Adrenal gland (tissue), 12 donors: ENCODE data around the gene ITGA1. TPM values are rescaled to one million over a fixed set of nuclear protein-coding genes. Genes with fewer than 3 reads are reported as not detected.

Source experiments
- DNase-seq, 7 donors: peaks; one replicate each; pipeline ENCODE4 v3.0.0-alpha.2; 2019 to 2020
- H3K27ac ChIP-seq, 5 donors: fragments of 200-600 bp; sonication (generic) in 4 of 5; 1 replicate in 3 of 5; 2 replicates in 2 of 5; pipeline versions ENCODE4 v1.5.1 to v1.8.0; 2016 to 2020; ENCODE audit warnings: mild to moderate bottlenecking in 1 of 5
- H3K27me3 ChIP-seq: fragments of 200-600 bp; 2 replicates; pipeline ENCODE4 v1.8.0; 2021
- H3K36me3 ChIP-seq, 2 donors: fragments of 200-600 bp; replicated peaks in 1 of 2; 1 replicate in 1 of 2; 2 replicates in 1 of 2; pipeline versions ENCODE4 v1.5.1 to v1.8.0; 2018 to 2022
- H3K4me1 ChIP-seq, 2 donors: fragments of 200-600 bp; replicated peaks in 1 of 2; 1 replicate in 1 of 2; 2 replicates in 1 of 2; pipeline versions ENCODE4 v1.5.1 to v1.8.0; 2018 to 2021
- H3K4me3 ChIP-seq, 4 donors: fragments of 200-600 bp; sonication (generic) in 3 of 4; one replicate each; pipeline ENCODE4 v1.5.1; 2016 to 2018
- H3K9me3 ChIP-seq, 3 donors: fragments of 200-600 bp; sonication (generic) in 1 of 3; replicated peaks in 1 of 3; 1 replicate in 2 of 3; 2 replicates in 1 of 3; pipeline versions ENCODE4 v1.5.1 to v1.8.0; 2016 to 2021
- CTCF ChIP-seq, 6 experiments: fragments of 450-650 bp in 4 of 6; fragments of 200-600 bp in 2 of 6; sonication (generic) in 1 of 6; IDR thresholded peaks; 1 replicate in 5 of 6; 2 replicates in 1 of 6; pipeline versions ENCODE4 v1.5.1 to v1.8.0; 2016 to 2021; ENCODE audit warnings: antibody characterized with exemption in 6 of 6, mild to moderate bottlenecking in 2 of 6, moderate library complexity in 1 of 6
- POLR2A ChIP-seq, 2 donors: fragments of 450-650 bp; IDR thresholded peaks; one replicate each; pipeline ENCODE4 v1.6.1; 2017; ENCODE audit warnings: antibody characterized with exemption in 2 of 2, mild to moderate bottlenecking in 2 of 2, moderate library complexity in 1 of 2
- WGBS, 4 donors: extraction: QIAGEN DNeasy Blood & Tissue Kit in 2 of 4; methylation state at CpG; one replicate each; pipeline versions ENCODE4 v1.1.5 to v1.1.7; 2013 to 2017; 5-methylcytosine and 5-hydroxymethylcytosine counted together
- intact Hi-C, 2 donors: fragments of 100-400 bp; cut with DNase I; formaldehyde crosslinking; loops; one replicate each; pipeline versions ENCODE4 v1.14.1 to v1.15.0; 2022 to 2023
- polyA plus RNA-seq, 3 donors: library from polyadenylated mRNA; stranded (reverse); fragments of 200-250 nt in 2 of 3; fragments of 350-450 nt in 1 of 3; fragmentation: Illumina TruSeq in 1 of 3; extraction: RNeasy Lipid Tissue Mini Kit (QIAGEN cat#74804) in 1 of 3; gene quantifications; one replicate each; pipeline ENCODE4 v1.2.3, GENCODE V29; 2013 to 2014
- total RNA-seq, 9 donors: library from RNA; depleted of rRNA in 4 of 9; stranded (reverse); fragments of >200 nt in 4 of 9; fragments of 120-200 nt in 1 of 9; fragmentation: NEBNext Ultra II Directional in 1 of 9; extraction: Animal tissue kit (Norgen Biotek cat#: 25700) in 1 of 9; gene quantifications; one replicate each; pipeline versions ENCODE4 v1.1.0 to v1.2.4, GENCODE V29; 2013 to 2023
- donor health status: healthy with polysubstance abuse.
- donor health status: Bipolar disorder and iron deficiency.
- donor health status: DM: yes; HTN: yes; CAD: no.
- donor health status: DM: no; HTN: no; CAD: no.
- donor health status: DM: no; HTN: no; CAD: no.
- donor health status: DM: yes; HTN: yes; CAD: no.

Gene ITGA1
- total and polyA plus RNA-seq, 12 donors, result 30.0 to 371 (median 149) TPM

- intact Hi-C loops, result no loop called here
- WGBS, 4 donors, result 81 to 88% (median 83%) methylated on average over 2 of the region's 2 CpGs
Observed at GRCh38 chr5:52859628-52860027, 71.9 kb downstream of the ITGA1 start.

GRCh38 chr5:52861368-52861767 lies 73.7 kb downstream of the ITGA1 start:
- no peak overlapping the region for H3K27ac ChIP-seq
- DNase-seq, result no peak
- no peak for TF ChIP-seq POLR2A (IDR thresholded peaks at IDR 0.05)
- no peak for TF ChIP-seq CTCF (IDR thresholded peaks at IDR 0.05)
- peaks cover 0 to 14% of the 10 kb centered on the region in 2 donors for H3K36me3 ChIP-seq
- peaks cover 12 to 21% of the 10 kb centered on the region in 2 donors for H3K4me1 ChIP-seq
- 92 to 96% (median 93%) methylated on average over 5 of the region's 5 CpGs for WGBS, 4 donors
- H3K9me3 ChIP-seq, result no peaks in the 10 kb centered on the region
- no peaks in the 10 kb centered on the region for H3K27me3 ChIP-seq
- intact Hi-C loops, result no loop called here
- no peak overlapping the region for H3K4me3 ChIP-seq

More at GRCh38 chr5:52859628-52860027, 71.9 kb downstream of the ITGA1 start:
- no peak overlapping the region for H3K4me3 ChIP-seq
- H3K9me3 ChIP-seq, result no peaks in the 10 kb centered on the region
- TF ChIP-seq POLR2A (IDR thresholded peaks at IDR 0.05) (no peak), CTCF (IDR thresholded peaks at IDR 0.05) (no peak)
- no peak for DNase-seq
- H3K27me3 ChIP-seq, result no peaks in the 10 kb centered on the region
- H3K36me3 ChIP-seq, result peaks cover 0 to 8% of the 10 kb centered on the region in 2 donors
- H3K27ac ChIP-seq, result peak overlapping the region in 1 of 5 donors; percentile 13
- peaks cover 10 to 14% of the 10 kb centered on the region in 2 donors for H3K4me1 ChIP-seq

GRCh38 chr5:52863715-52864290 lies 76.1 kb downstream of the ITGA1 start:
- H3K27ac ChIP-seq, result peak overlapping the region in 4 of 5 donors; percentile 52 to 63 (median 56)
- H3K27me3 ChIP-seq, result no peaks in the 10 kb centered on the region
- no peak for TF ChIP-seq CTCF (IDR thresholded peaks at IDR 0.05)
- TF ChIP-seq POLR2A (IDR thresholded peaks at IDR 0.05), result no peak
- DNase-seq, result no peak
- intact Hi-C loops, result no loop called here
- H3K4me1 ChIP-seq, result peaks cover 12 to 26% of the 10 kb centered on the region in 2 donors
- H3K4me3 ChIP-seq, result no peak overlapping the region
- peaks cover 0 to 15% of the 10 kb centered on the region in 2 donors for H3K36me3 ChIP-seq
- H3K9me3 ChIP-seq, result no peaks in the 10 kb centered on the region
- WGBS, 4 donors, result 62 to 74% (median 71%) methylated on average over 2 of the region's 2 CpGs

- no peak for TF ChIP-seq POLR2A (IDR thresholded peaks at IDR 0.05)
- no peak for TF ChIP-seq CTCF (IDR thresholded peaks at IDR 0.05)
- peaks cover 12 to 26% of the 10 kb centered on the region in 2 donors for H3K4me1 ChIP-seq
- 2 to 8% (median 4%) methylated on average over 2 of the region's 2 CpGs for WGBS, 4 donors
- no peak overlapping the region for H3K4me3 ChIP-seq
- H3K9me3 ChIP-seq, result no peaks in the 10 kb centered on the region
- no peaks in the 10 kb centered on the region for H3K27me3 ChIP-seq
- H3K27ac ChIP-seq, result peak overlapping the region in 2 of 5 donors; percentile 56 to 63
- intact Hi-C loops, result no loop called here
- peaks cover 0 to 15% of the 10 kb centered on the region in 2 donors for H3K36me3 ChIP-seq
- no peak for DNase-seq
Observed at GRCh38 chr5:52864371-52864770, 76.7 kb downstream of the ITGA1 start.
